Measurements from ENCODE around the gene EFHD1.
"Not testable (repeated sequence)": the region's sequence is repeated elsewhere in the genome, so short reads cannot be mapped to it uniquely, and the experiment has no call there.

Gene EFHD1

GRCh38 chr2:232696609-232697058 is 63.2 kb downstream of the EFHD1 start:
- no peak for DNase-seq (ENCODE audit: low read depth)

GRCh38 chr2:232697059-232697806 is 63.8 kb downstream of the EFHD1 start, which contains the start of gene GIGYF2:
Gene GIGYF2, plus strand, starts transcription at chr2:232697331. Its CDS starts 37,867 bp downstream, at chr2:232735198.
- peak; percentile 95 for DNase-seq (ENCODE audit: low read depth)

- peak; percentile 10 for DNase-seq (ENCODE audit: low read depth)
Measured at GRCh38 chr2:232697807-232698110, 64.4 kb downstream of the EFHD1 start.

GRCh38 chr2:232698556-232699091 is 65.2 kb downstream of the EFHD1 start:
- no peak for DNase-seq (ENCODE audit: low read depth)

GRCh38 chr2:232699110-232699509 is 65.7 kb downstream of the EFHD1 start:
- DNase-seq (ENCODE audit: low read depth), result no peak

- DNase-seq (ENCODE audit: low read depth), result no peak
Measured at GRCh38 chr2:232700154-232700553, 66.8 kb downstream of the EFHD1 start.

GRCh38 chr2:232707076-232707475 is 73.7 kb downstream of the EFHD1 start:
- DNase-seq (ENCODE audit: low read depth), result no peak

GRCh38 chr2:232713505-232713904 is 80.1 kb downstream of the EFHD1 start:
- DNase-seq (ENCODE audit: low read depth), result no peak

GRCh38 chr2:232714969-232715368 is 81.6 kb downstream of the EFHD1 start:
- DNase-seq (ENCODE audit: low read depth), result no peak

- not testable (repeated sequence) for DNase-seq (ENCODE audit: low read depth)
Measured at GRCh38 chr2:232720056-232720455, 86.7 kb downstream of the EFHD1 start.

GRCh38 chr2:232721261-232721660 is 87.9 kb downstream of the EFHD1 start:
- no peak for DNase-seq (ENCODE audit: low read depth)

- no peak for DNase-seq (ENCODE audit: low read depth)
Measured at GRCh38 chr2:232721882-232722281, 88.5 kb downstream of the EFHD1 start.

- DNase-seq (ENCODE audit: low read depth), result no peak
Measured at GRCh38 chr2:232723027-232723426, 89.6 kb downstream of the EFHD1 start.

GRCh38 chr2:232728785-232729184 is 95.4 kb downstream of the EFHD1 start:
- DNase-seq (ENCODE audit: low read depth), result no peak

GRCh38 chr2:232731470-232731869 is 98.1 kb downstream of the EFHD1 start:
- no peak for DNase-seq (ENCODE audit: low read depth)

Data from activated T-cell treated with anti-CD3 and anti-CD28 coated beads for 48 hours (primary cell).